ENCODE results near the gene CINP. TPM values are rescaled to one million over a fixed set of nuclear protein-coding genes. Genes with fewer than 3 reads are reported as not detected.
A peak's percentile ranks its signal among the peaks of the same experiment; 100 is the strongest.

Gene CINP
- total RNA-seq, 4 donors from 2014 or later: 28.3 to 35.1 (median 29.4) TPM

- Histone ChIP-seq H3K4me1 (no peaks in the 10 kb centered on the region), H3K4me3 (no peak overlapping the region), H3K9me3 (no peaks in the 10 kb centered on the region), H3K27ac (no peak overlapping the region), H3K27me3 (no peaks in the 10 kb centered on the region), H3K36me3 (no peaks in the 10 kb centered on the region)
- TF ChIP-seq POLR2AphosphoS5 (IDR thresholded peaks at IDR 0.05) (no peak), POLR2A (IDR thresholded peaks at IDR 0.05) (no peak), CTCF (IDR thresholded peaks at IDR 0.05) (no peak), EP300 (IDR thresholded peaks at IDR 0.05) (no peak)
- no peak for DNase-seq (ENCODE audit: low spot score in 2 of 2)
- 82% methylated on average over 9 of the region's 9 CpGs for WGBS
These were observed 32.2 kb upstream of the CINP start for GRCh38 chr14:102394717-102395375.

GRCh38 chr14:102392506-102392905 is 29.8 kb upstream of the CINP start:
- no peaks in the 10 kb centered on the region for H3K9me3 ChIP-seq
- no peak for DNase-seq (ENCODE audit: low spot score in 2 of 2)
- H3K4me1 ChIP-seq: peaks cover 4% of the 10 kb centered on the region
- H3K4me3 ChIP-seq: no peak overlapping the region
- no peak for TF ChIP-seq POLR2A (IDR thresholded peaks at IDR 0.05)
- TF ChIP-seq CTCF (IDR thresholded peaks at IDR 0.05): no peak
- TF ChIP-seq POLR2AphosphoS5 (IDR thresholded peaks at IDR 0.05): no peak
- TF ChIP-seq EP300 (IDR thresholded peaks at IDR 0.05): no peak
- H3K36me3 ChIP-seq: no peaks in the 10 kb centered on the region
- H3K27me3 ChIP-seq: no peaks in the 10 kb centered on the region
- no peak overlapping the region for H3K27ac ChIP-seq
- WGBS: 37% methylated on average over 4 of the region's 4 CpGs

GRCh38 chr14:102390064-102390855 is 27.6 kb upstream of the CINP start:
- H3K27ac ChIP-seq: peak overlapping the region; percentile 15

GRCh38 chr14:102389246-102389645 is 26.6 kb upstream of the CINP start:
- H3K27me3 ChIP-seq: no peaks in the 10 kb centered on the region
- 90% methylated on average over 2 of the region's 2 CpGs for WGBS
- TF ChIP-seq POLR2AphosphoS5 (IDR thresholded peaks at IDR 0.05): no peak
- TF ChIP-seq POLR2A (IDR thresholded peaks at IDR 0.05): no peak
- no peak for TF ChIP-seq CTCF (IDR thresholded peaks at IDR 0.05)
- TF ChIP-seq EP300 (IDR thresholded peaks at IDR 0.05): no peak
- no peaks in the 10 kb centered on the region for H3K9me3 ChIP-seq
- H3K4me3 ChIP-seq: no peak overlapping the region
- DNase-seq (ENCODE audit: low spot score in 2 of 2): no peak
- H3K36me3 ChIP-seq: peaks cover 9% of the 10 kb centered on the region
- peaks cover 4% of the 10 kb centered on the region for H3K4me1 ChIP-seq
- H3K27ac ChIP-seq: peak overlapping the region; percentile 29

More at GRCh38 chr14:102390064-102390855, 27.6 kb upstream of the CINP start:
- Histone ChIP-seq H3K4me1 (peaks cover 4% of the 10 kb centered on the region), H3K36me3 (peaks cover 4% of the 10 kb centered on the region), H3K27me3 (no peaks in the 10 kb centered on the region), H3K9me3 (no peaks in the 10 kb centered on the region), H3K4me3 (no peak overlapping the region)
- TF ChIP-seq POLR2A (IDR thresholded peaks at IDR 0.05) (no peak), CTCF (IDR thresholded peaks at IDR 0.05) (no peak), EP300 (IDR thresholded peaks at IDR 0.05) (no peak), POLR2AphosphoS5 (IDR thresholded peaks at IDR 0.05) (no peak)
- WGBS: 70% methylated on average over 2 of the region's 2 CpGs
- DNase-seq (ENCODE audit: low spot score in 2 of 2): no peak

- no peak for DNase-seq (ENCODE audit: low spot score in 2 of 2)
- TF ChIP-seq EP300 (IDR thresholded peaks at IDR 0.05) (no peak), POLR2A (IDR thresholded peaks at IDR 0.05) (no peak), POLR2AphosphoS5 (IDR thresholded peaks at IDR 0.05) (no peak), CTCF (IDR thresholded peaks at IDR 0.05) (no peak)
These were observed 24.4 kb upstream of the CINP start for GRCh38 chr14:102387086-102387485.

More at GRCh38 chr14:102387086-102387485, 24.4 kb upstream of the CINP start:
- Histone ChIP-seq H3K4me3 (no peak overlapping the region), H3K36me3 (peaks cover 13% of the 10 kb centered on the region), H3K9me3 (no peaks in the 10 kb centered on the region), H3K4me1 (peaks cover 4% of the 10 kb centered on the region), H3K27ac (no peak overlapping the region), H3K27me3 (no peaks in the 10 kb centered on the region)

Measured in suprapubic skin (tissue), 4 donors.